Measurements from ENCODE around the gene GABRB1. TPM values are rescaled to one million over a fixed set of nuclear protein-coding genes. Genes with fewer than 3 reads are reported as not detected.
A peak's percentile ranks its signal among the peaks of the same experiment; 100 is the strongest.

The GABRB1 gene
- total RNA-seq, 2 experiments from 2014 or later, result not detected

GRCh38 chr4:47095884-47096283 lies 64.5 kb downstream of the GABRB1 start:
- Mint-ChIP-seq H3K4me3 (no peak overlapping the region), H3K4me1 (ENCODE audit: low read depth) (no peaks in the 10 kb centered on the region), H3K9me3 (no peaks in the 10 kb centered on the region), H3K36me3 (no peaks in the 10 kb centered on the region), H3K27me3 (peaks cover 2% of the 10 kb centered on the region), H3K27ac (no peak overlapping the region)
- no peak for DNase-seq
- intact Hi-C loops (cut with micrococcal nuclease), result no loop called here
- CTCF ChIA-PET, result interaction anchor here (0.5 kb wide), 1 partner anchor 20 kb away, joined by 4 read pairs; no protein-coding TSS in a partner anchor
- POLR2A ChIA-PET, result no interaction called here

- POLR2A ChIA-PET, result no interaction called here
- intact Hi-C loops (cut with micrococcal nuclease), result no loop called here
- Mint-ChIP-seq H3K4me3 (no peak overlapping the region), H3K4me1 (ENCODE audit: low read depth) (no peaks in the 10 kb centered on the region), H3K27me3 (peaks cover 3% of the 10 kb centered on the region), H3K27ac (no peak overlapping the region), H3K9me3 (no peaks in the 10 kb centered on the region), H3K36me3 (no peaks in the 10 kb centered on the region)
- DNase-seq, result no peak
- CTCF ChIA-PET, result no interaction called here
These were observed 70.1 kb downstream of the GABRB1 start for GRCh38 chr4:47101453-47101852.

GRCh38 chr4:47104986-47105385 lies 73.6 kb downstream of the GABRB1 start:
- Mint-ChIP-seq H3K27me3 (peaks cover 8% of the 10 kb centered on the region), H3K4me3 (no peak overlapping the region), H3K27ac (no peak overlapping the region), H3K36me3 (no peaks in the 10 kb centered on the region), H3K4me1 (ENCODE audit: low read depth) (no peaks in the 10 kb centered on the region), H3K9me3 (no peaks in the 10 kb centered on the region)
- intact Hi-C loops (cut with micrococcal nuclease), result no loop called here
- ChIA-PET POLR2A (no interaction called here), CTCF (interaction anchor here (2.0 kb wide), 1 partner anchor 18 kb away, joined by 8 read pairs; no protein-coding TSS in a partner anchor)
- DNase-seq, result no peak

GRCh38 chr4:47106561-47106960 lies 75.2 kb downstream of the GABRB1 start:
- Mint-ChIP-seq H3K36me3 (no peaks in the 10 kb centered on the region), H3K4me3 (no peak overlapping the region), H3K9me3 (no peaks in the 10 kb centered on the region), H3K27me3 (peaks cover 8% of the 10 kb centered on the region), H3K4me1 (ENCODE audit: low read depth) (no peaks in the 10 kb centered on the region), H3K27ac (no peak overlapping the region)
- CTCF ChIA-PET, result interaction anchor here (1.0 kb wide), 1 partner anchor 16 kb away, joined by 3 read pairs; no protein-coding TSS in a partner anchor
- POLR2A ChIA-PET, result no interaction called here
- intact Hi-C loops (cut with micrococcal nuclease), result no loop called here
- DNase-seq, result no peak

GRCh38 chr4:47109379-47109778 lies 78.0 kb downstream of the GABRB1 start:
- H3K36me3 Mint-ChIP-seq, result no peaks in the 10 kb centered on the region
- DNase-seq, result no peak
- H3K4me3 Mint-ChIP-seq, result no peak overlapping the region
- no peaks in the 10 kb centered on the region for H3K9me3 Mint-ChIP-seq
- ChIA-PET CTCF (interaction anchor here (1.3 to 2.7 kb wide), 2 partner anchors 8 to 13 kb away, joined by 3 to 11 read pairs; no protein-coding TSS in a partner anchor), POLR2A (no interaction called here)
- H3K27me3 Mint-ChIP-seq, result peaks cover 7% of the 10 kb centered on the region
- intact Hi-C loops (cut with micrococcal nuclease), result no loop called here
- H3K4me1 Mint-ChIP-seq (ENCODE audit: low read depth), result no peaks in the 10 kb centered on the region
- no peak overlapping the region for H3K27ac Mint-ChIP-seq

- no peak overlapping the region for H3K27ac Mint-ChIP-seq
- no peaks in the 10 kb centered on the region for H3K4me1 Mint-ChIP-seq (ENCODE audit: low read depth)
- no peaks in the 10 kb centered on the region for H3K36me3 Mint-ChIP-seq
- ChIA-PET POLR2A (interaction anchor here (0.6 kb wide), 1 partner anchor 525 kb away, joined by 3 read pairs; no protein-coding TSS in a partner anchor), CTCF (interaction anchor here (2.7 kb wide), 1 partner anchor 12 kb away, joined by 11 read pairs; no protein-coding TSS in a partner anchor)
- H3K27me3 Mint-ChIP-seq, result peaks cover 5% of the 10 kb centered on the region
- H3K9me3 Mint-ChIP-seq, result no peaks in the 10 kb centered on the region
- intact Hi-C loops (cut with micrococcal nuclease), result no loop called here
- no peak for DNase-seq
- H3K4me3 Mint-ChIP-seq, result no peak overlapping the region
These were observed 79.3 kb downstream of the GABRB1 start for GRCh38 chr4:47110546-47111132.

- intact Hi-C loops (cut with micrococcal nuclease), result no loop called here
- Mint-ChIP-seq H3K36me3 (no peaks in the 10 kb centered on the region), H3K27me3 (peaks cover 4% of the 10 kb centered on the region), H3K27ac (no peak overlapping the region), H3K4me3 (no peak overlapping the region), H3K4me1 (ENCODE audit: low read depth) (no peaks in the 10 kb centered on the region), H3K9me3 (no peaks in the 10 kb centered on the region)
- POLR2A ChIA-PET, result no interaction called here
- CTCF ChIA-PET, result interaction anchor here (1.4 to 1.6 kb wide), 2 partner anchors 187 to 274 kb away, joined by 3 to 4 read pairs; no protein-coding TSS in a partner anchor
- no peak for DNase-seq
These were observed 87.0 kb downstream of the GABRB1 start for GRCh38 chr4:47118192-47118929.

GRCh38 chr4:47120783-47121182 lies 89.4 kb downstream of the GABRB1 start:
- ChIA-PET CTCF (interaction anchor here (3.1 kb wide), 1 partner anchor 277 kb away, joined by 31 read pairs; no protein-coding TSS in a partner anchor), POLR2A (no interaction called here)
- Mint-ChIP-seq H3K27me3 (peaks cover 4% of the 10 kb centered on the region), H3K4me1 (ENCODE audit: low read depth) (no peaks in the 10 kb centered on the region), H3K36me3 (no peaks in the 10 kb centered on the region), H3K27ac (no peak overlapping the region), H3K9me3 (no peaks in the 10 kb centered on the region), H3K4me3 (no peak overlapping the region)
- intact Hi-C loops (cut with micrococcal nuclease), result loop anchor here (5.0 kb wide), 1 partner anchor 188 kb away; no protein-coding TSS in a partner anchor
- DNase-seq, result no peak

- Mint-ChIP-seq H3K36me3 (no peaks in the 10 kb centered on the region), H3K27ac (no peak overlapping the region), H3K4me1 (ENCODE audit: low read depth) (no peaks in the 10 kb centered on the region), H3K9me3 (no peaks in the 10 kb centered on the region), H3K27me3 (peaks cover 6% of the 10 kb centered on the region), H3K4me3 (no peak overlapping the region)
- DNase-seq, result peak; percentile 58
- ChIA-PET CTCF (interaction anchor here (0.6 to 3.1 kb wide), 22 partner anchors 11 to 362 kb away, joined by 3 to 31 read pairs (median 4); partner anchors contain the start of gene COMMD8), POLR2A (no interaction called here)
- intact Hi-C loops (cut with micrococcal nuclease), result loop anchor here (1.0 to 5.0 kb wide), 2 partner anchors 190 to 261 kb away; no protein-coding TSS in a partner anchor
These were observed 91.4 kb downstream of the GABRB1 start for GRCh38 chr4:47122592-47123291.

- CTCF ChIA-PET, result no interaction called here
- no peak for DNase-seq
- no peak overlapping the region for H3K27ac Mint-ChIP-seq
- no peaks in the 10 kb centered on the region for H3K4me1 Mint-ChIP-seq (ENCODE audit: low read depth)
- no peaks in the 10 kb centered on the region for H3K9me3 Mint-ChIP-seq
- H3K27me3 Mint-ChIP-seq, result peaks cover 7% of the 10 kb centered on the region
- no peaks in the 10 kb centered on the region for H3K36me3 Mint-ChIP-seq
- POLR2A ChIA-PET, result no interaction called here
- intact Hi-C loops (cut with micrococcal nuclease), result no loop called here
- H3K4me3 Mint-ChIP-seq, result no peak overlapping the region
These were observed 97.6 kb downstream of the GABRB1 start for GRCh38 chr4:47128991-47129390.

GRCh38 chr4:47135210-47135609 lies 103.8 kb downstream of the GABRB1 start:
- ChIA-PET POLR2A (no interaction called here), CTCF (interaction anchor here (0.8 to 1.1 kb wide), 2 partner anchors 292 to 824 kb away, joined by 3 read pairs; no protein-coding TSS in a partner anchor)
- intact Hi-C loops (cut with micrococcal nuclease), result no loop called here
- no peak for DNase-seq
- Mint-ChIP-seq H3K4me3 (no peak overlapping the region), H3K27ac (no peak overlapping the region), H3K4me1 (ENCODE audit: low read depth) (no peaks in the 10 kb centered on the region), H3K36me3 (no peaks in the 10 kb centered on the region), H3K27me3 (peaks cover 1% of the 10 kb centered on the region), H3K9me3 (no peaks in the 10 kb centered on the region)

GRCh38 chr4:47143261-47143660 lies 111.9 kb downstream of the GABRB1 start:
- intact Hi-C loops (cut with micrococcal nuclease), result no loop called here
- no peak overlapping the region for H3K27ac Mint-ChIP-seq
- peaks cover 6% of the 10 kb centered on the region for H3K27me3 Mint-ChIP-seq
- ChIA-PET CTCF (no interaction called here), POLR2A (no interaction called here)
- DNase-seq, result no peak
- no peaks in the 10 kb centered on the region for H3K4me1 Mint-ChIP-seq (ENCODE audit: low read depth)
- no peak overlapping the region for H3K4me3 Mint-ChIP-seq
- no peaks in the 10 kb centered on the region for H3K9me3 Mint-ChIP-seq
- no peaks in the 10 kb centered on the region for H3K36me3 Mint-ChIP-seq
